HepG2 (cell line): ENCODE data around the gene WDSUB1. TPM values are rescaled to one million over a fixed set of nuclear protein-coding genes. Genes with fewer than 3 reads are reported as not detected.
A peak's percentile ranks its signal among the peaks of the same experiment; 100 is the strongest.

ENCODE experiments used
- ARHGAP35 ChIP-seq: sonication (generic); formaldehyde crosslinking; IDR thresholded peaks from 2 replicates; pipeline ENCODE4 v1.9.0; 2022; ENCODE audit warnings: mild to moderate bottlenecking, inconsistent platforms, moderate library complexity, missing genetic modification reagents, borderline replicate concordance
- ARID4A ChIP-seq: sonication (generic); formaldehyde crosslinking; IDR thresholded peaks from 2 replicates; pipeline ENCODE4 v1.5.0; 2020; ENCODE audit warnings: mild to moderate bottlenecking, missing genetic modification reagents, borderline replicate concordance
- BHLHE40 ChIP-seq: IDR thresholded peaks from 2 replicates; pipeline ENCODE4 v1.6.1; 2011; ENCODE audit warnings: low read length, improper control_type of control experiment
- CREBL2 ChIP-seq: sonication (generic); formaldehyde crosslinking; IDR thresholded peaks from 2 replicates; pipeline ENCODE4 v1.8.1; 2023; ENCODE audit warnings: missing genetic modification reagents, mild to moderate bottlenecking, borderline replicate concordance
- E2F5 ChIP-seq: sonication (generic); formaldehyde crosslinking; conservative IDR thresholded peaks from 2 replicates; pipeline ENCODE4 v1.4.0; 2020; ENCODE audit warnings: missing genetic modification reagents
- ELF1 ChIP-seq: sonication (generic); formaldehyde crosslinking; IDR thresholded peaks from 2 replicates; pipeline ENCODE4 v1.4.0; 2020; ENCODE audit warnings: missing genetic modification reagents
- ETS1 ChIP-seq: sonication (generic); formaldehyde crosslinking; IDR thresholded peaks from 2 replicates; pipeline ENCODE4 v1.4.0; 2020; ENCODE audit warnings: missing genetic modification reagents
- NR0B2 ChIP-seq: sonication (generic); formaldehyde crosslinking; IDR thresholded peaks from 2 replicates; pipeline ENCODE4 v1.4.0; 2020; ENCODE audit warnings: mild to moderate bottlenecking, missing genetic modification reagents
- PRDM4 ChIP-seq: sonication (generic); formaldehyde crosslinking; IDR thresholded peaks from 2 replicates; pipeline ENCODE4 v1.9.0; 2021; ENCODE audit warnings: missing genetic modification reagents, borderline replicate concordance
- SETDB1 ChIP-seq: sonication (generic); formaldehyde crosslinking; IDR thresholded peaks from 2 replicates; pipeline ENCODE4 v1.5.1; 2020; ENCODE audit warnings: missing genetic modification reagents, mild to moderate bottlenecking, borderline replicate concordance
- SOX5 ChIP-seq: IDR thresholded peaks from 2 replicates; pipeline ENCODE4 v1.6.1; 2016; ENCODE audit warnings: borderline replicate concordance
- TBX2 ChIP-seq: sonication (generic); formaldehyde crosslinking; IDR thresholded peaks from 2 replicates; pipeline ENCODE4 v1.5.0; 2020; ENCODE audit warnings: missing genetic modification reagents, mild to moderate bottlenecking, borderline replicate concordance
- TOE1 ChIP-seq: sonication (generic); formaldehyde crosslinking; IDR thresholded peaks from 2 replicates; pipeline ENCODE4 v1.4.0; 2020; ENCODE audit warnings: mild to moderate bottlenecking, missing genetic modification reagents
- ZMYM4 ChIP-seq: sonication (generic); formaldehyde crosslinking; IDR thresholded peaks from 2 replicates; pipeline ENCODE4 v1.8.1; 2023; ENCODE audit warnings: mild to moderate bottlenecking, missing genetic modification reagents
- ZNF10 ChIP-seq: sonication (generic); formaldehyde crosslinking; IDR thresholded peaks from 2 replicates; pipeline ENCODE4 v1.4.0; 2020; ENCODE audit warnings: mild to moderate bottlenecking, low read depth, missing genetic modification reagents, borderline replicate concordance
- ZNF326 ChIP-seq: sonication (generic); formaldehyde crosslinking; IDR thresholded peaks from 2 replicates; pipeline ENCODE4 v1.4.0; 2020; ENCODE audit warnings: missing genetic modification reagents, borderline replicate concordance
- ZNF556 ChIP-seq: sonication (generic); formaldehyde crosslinking; IDR thresholded peaks from 2 replicates; pipeline ENCODE4 v1.4.0; 2020; ENCODE audit warnings: mild to moderate bottlenecking, missing genetic modification reagents, borderline replicate concordance
- ZNF567 ChIP-seq: sonication (generic); formaldehyde crosslinking; IDR thresholded peaks from 2 replicates; pipeline ENCODE4 v1.8.1; 2023; ENCODE audit warnings: mild to moderate bottlenecking, missing genetic modification reagents, borderline replicate concordance
- ZNF841 ChIP-seq: sonication (generic); formaldehyde crosslinking; IDR thresholded peaks from 2 replicates; pipeline ENCODE4 v1.8.1; 2023; ENCODE audit warnings: missing genetic modification reagents, borderline replicate concordance
- polyA plus RNA-seq, 8 experiments: library from polyadenylated mRNA; depleted of rRNA in 3 of 8; stranded (reverse) in 7 of 8; unstranded in 1 of 8; fragments of >200 nt; fragmentation: Illumina TruSeq in 4 of 8; extraction: Trizol in 4 of 8; gene quantifications; 2 replicates each; pipeline versions ENCODE4 v1.2.1 to v1.2.3, GENCODE V29; 2011 to 2016; ENCODE audit warnings: low read depth in 4 of 8, missing spikeins in 1 of 8, mixed read lengths in 1 of 8; ENCODE audit not compliant: insufficient read depth in 1 of 8
- total RNA-seq, 5 experiments: library from RNA; depleted of rRNA; stranded (reverse); fragments of >200 nt; fragmentation: Illumina TruSeq; extraction: Trizol; gene quantifications; 2 replicates each; pipeline ENCODE4 v1.2.3, GENCODE V29; 2016; ENCODE audit warnings: low read depth in 1 of 5

WDSUB1 gene
- total and polyA plus RNA-seq, 2 of the 13 experiments (the other 11 are each of a cell fraction or from before 2014, with no cell fraction given): 10.1 to 10.7 TPM

GRCh38 chr2:159286709-159287441, 372 bp upstream of the WDSUB1 start (continued):
- TF ChIP-seq PRDM4 (no peak), ZNF10 (no peak), CREBL2 (CRISPR knock-in tag) (no peak), BHLHE40 (no peak), ARID4A (no peak; the same call in 1 of the 2 replicates), ZMYM4 (no peak), ZNF326 (CRISPR knock-in tag) (no peak), ARHGAP35 (CRISPR knock-in tag) (no peak), TBX2 (CRISPR knock-in tag) (no peak), NR0B2 (CRISPR knock-in tag) (no peak), ETS1 (CRISPR knock-in tag) (no peak), SOX5 (CRISPR knock-in tag) (no peak), ELF1 (peak; percentile 73), ZNF556 (CRISPR knock-in tag) (no peak; the same call in 1 of the 2 replicates), ZNF567 (CRISPR knock-in tag) (no peak), SETDB1 (CRISPR knock-in tag) (no peak), ZNF841 (CRISPR knock-in tag) (no peak), E2F5 (no peak), TOE1 (CRISPR knock-in tag) (0 out of 2 replicates have a peak, but pooled peaks have one; percentile 4)
